AG04449 (cell line): Measurements from ENCODE around the gene SLC25A22.

Source experiments
- CTCF ChIA-PET: fragments of 350-600 bp; formaldehyde crosslinking; extraction: SDS; loops from one replicate; lab custom pipeline; 2021; ENCODE audit warnings: antibody characterized with exemption; lab: Yijun Ruan, JAX
- POLR2A ChIA-PET: fragments of 400-600, 350-600 bp; formaldehyde crosslinking; extraction: SDS; loops from one replicate; lab custom pipeline; 2020; ENCODE audit warnings: antibody characterized with exemption, inconsistent platforms; lab: Yijun Ruan, JAX
- DNase-seq: peaks from one replicate; pipeline ENCODE4 v3.0.0-alpha.2; 2010; ENCODE audit warnings: low read depth, low spot score
- H3K4me3 ChIP-seq: 2 replicates; pipeline ENCODE4 v1.5.1; 2011; ENCODE audit warnings: low read depth, mild to moderate bottlenecking, control low read depth, low read length
- TF ChIP-seq, protein P1 (sequence below): IDR thresholded peaks from one replicate; pipeline ENCODE4 v1.5.1; 2011; ENCODE audit warnings: mild to moderate bottlenecking, moderate library complexity, low read length, control low read depth, inconsistent platforms; ENCODE audit not compliant: insufficient read depth; ENCODE audit errors: missing control alignments

The SLC25A22 gene

DNA sequence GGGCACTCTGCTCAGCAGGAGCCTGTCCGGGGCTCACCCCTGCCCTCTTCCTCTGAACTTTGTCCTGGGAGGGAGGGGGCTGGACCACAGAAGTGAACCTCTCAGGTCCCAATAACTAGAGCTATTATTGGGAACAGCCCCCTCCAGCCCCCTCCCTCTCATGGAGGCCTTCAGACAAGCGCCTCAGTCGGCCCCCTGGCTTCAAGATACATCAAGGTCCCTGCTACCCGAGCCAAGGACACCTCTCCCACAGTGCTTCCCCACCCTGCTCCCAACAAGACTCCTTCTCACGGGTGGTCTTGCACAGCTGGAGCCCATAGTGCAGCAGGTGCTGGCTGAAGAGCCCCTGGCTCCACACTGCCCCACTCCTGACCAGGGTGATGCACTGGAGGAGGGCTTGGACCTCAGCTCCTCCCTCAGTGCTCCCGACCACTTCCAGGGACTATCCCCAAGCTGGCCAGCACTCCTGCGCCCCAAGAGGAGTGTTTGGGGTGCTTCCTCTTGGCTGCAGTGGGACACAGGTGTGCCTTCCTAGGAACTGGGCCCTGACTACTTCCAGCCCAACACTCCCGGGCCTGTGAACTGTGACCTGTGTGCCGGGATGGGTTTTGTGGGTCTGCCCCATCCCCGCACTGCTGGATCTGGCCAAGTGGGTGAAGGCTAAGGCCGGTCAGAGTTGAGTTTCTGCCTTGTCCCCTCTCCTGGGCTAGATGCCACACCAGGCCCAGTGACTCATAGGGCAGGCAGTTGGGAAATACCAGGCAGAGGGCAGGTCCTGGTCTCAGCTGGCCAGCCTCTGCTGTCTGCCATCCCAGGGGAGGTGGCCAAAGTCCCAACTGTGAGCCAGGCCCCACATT is 22.8 kb upstream of the SLC25A22 start:
- no peak for DNase-seq
- ChIA-PET POLR2A (interaction anchor here (0.6 to 4.6 kb wide), 6 partner anchors 11 to 47 kb away, joined by 3 to 96 read pairs (median 8); partner anchors contain the start of genes CD151 and RPLP2), CTCF (interaction anchor here (1.2 to 1.7 kb wide), 2 partner anchors 11 to 13 kb away, joined by 3 to 6 read pairs; no protein-coding TSS in a partner anchor)
- TF ChIP-seq, protein P1, sequence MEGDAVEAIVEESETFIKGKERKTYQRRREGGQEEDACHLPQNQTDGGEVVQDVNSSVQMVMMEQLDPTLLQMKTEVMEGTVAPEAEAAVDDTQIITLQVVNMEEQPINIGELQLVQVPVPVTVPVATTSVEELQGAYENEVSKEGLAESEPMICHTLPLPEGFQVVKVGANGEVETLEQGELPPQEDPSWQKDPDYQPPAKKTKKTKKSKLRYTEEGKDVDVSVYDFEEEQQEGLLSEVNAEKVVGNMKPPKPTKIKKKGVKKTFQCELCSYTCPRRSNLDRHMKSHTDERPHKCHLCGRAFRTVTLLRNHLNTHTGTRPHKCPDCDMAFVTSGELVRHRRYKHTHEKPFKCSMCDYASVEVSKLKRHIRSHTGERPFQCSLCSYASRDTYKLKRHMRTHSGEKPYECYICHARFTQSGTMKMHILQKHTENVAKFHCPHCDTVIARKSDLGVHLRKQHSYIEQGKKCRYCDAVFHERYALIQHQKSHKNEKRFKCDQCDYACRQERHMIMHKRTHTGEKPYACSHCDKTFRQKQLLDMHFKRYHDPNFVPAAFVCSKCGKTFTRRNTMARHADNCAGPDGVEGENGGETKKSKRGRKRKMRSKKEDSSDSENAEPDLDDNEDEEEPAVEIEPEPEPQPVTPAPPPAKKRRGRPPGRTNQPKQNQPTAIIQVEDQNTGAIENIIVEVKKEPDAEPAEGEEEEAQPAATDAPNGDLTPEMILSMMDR = no peak
- H3K4me3 ChIP-seq = peak overlapping the region; percentile 72

DNA sequence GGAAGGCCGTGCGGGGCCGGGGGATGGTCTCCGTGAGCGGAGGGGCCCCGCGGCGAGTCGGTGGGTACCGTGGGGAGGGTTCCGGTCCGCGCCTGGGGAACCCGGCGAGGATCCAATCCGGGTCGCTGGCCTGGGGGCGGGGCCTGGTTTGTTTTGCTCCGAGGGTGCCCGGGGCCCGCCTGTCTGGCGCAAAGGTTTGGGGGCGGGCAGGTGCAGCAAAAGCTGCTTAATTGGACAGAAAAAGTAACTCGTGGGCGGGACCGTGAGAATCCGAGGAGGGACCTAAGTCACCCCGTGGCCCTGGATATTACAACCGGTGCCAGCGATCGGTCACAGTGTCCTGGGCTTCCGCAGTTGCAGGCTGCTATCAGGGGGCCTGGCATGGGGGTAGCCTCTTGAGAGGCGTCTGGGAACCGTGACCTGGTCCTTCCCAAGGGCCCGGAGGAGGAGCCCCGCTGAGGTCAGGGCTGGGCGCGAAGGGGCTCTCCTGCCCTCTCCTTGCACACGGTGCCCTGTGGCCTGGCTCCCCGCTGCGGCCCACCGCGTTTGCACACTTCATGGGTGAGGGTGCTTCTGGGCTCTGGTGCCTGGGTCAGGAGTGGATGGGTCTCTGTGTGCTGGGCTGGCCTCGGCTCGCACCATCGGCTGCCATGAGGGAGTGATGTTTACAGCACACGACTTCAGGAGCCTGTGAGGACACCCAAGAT is 22.0 kb upstream of the SLC25A22 start:
- TF ChIP-seq, protein P1 = no peak
- peak overlapping the region; percentile 72 for H3K4me3 ChIP-seq
- CTCF ChIA-PET = interaction anchor here (1.2 to 1.7 kb wide), 2 partner anchors 12 to 14 kb away, joined by 3 to 6 read pairs; no protein-coding TSS in a partner anchor
- no peak for DNase-seq
- POLR2A ChIA-PET = interaction anchor here (0.6 to 4.6 kb wide), 10 partner anchors 7 to 124 kb away, joined by 3 to 96 read pairs (median 5); partner anchors contain the start of genes CD151, RPLP2, TMEM80 and TSPAN4

GRCh38 chr11:819129-819931 is 21.2 kb upstream of the SLC25A22 start:
- CTCF ChIA-PET = interaction anchor here (0.7 to 1.4 kb wide), 5 partner anchors 14 to 79 kb away, joined by 3 to 5 read pairs (median 4); no protein-coding TSS in a partner anchor
- DNase-seq = no peak
- POLR2A ChIA-PET = interaction anchor here (0.7 to 4.6 kb wide), 15 partner anchors 8 to 123 kb away, joined by 3 to 96 read pairs (median 6); partner anchors contain the start of genes CD151, PIDD1, RPLP2 and TMEM80

GRCh38 chr11:818396-819128 is 20.5 kb upstream of the SLC25A22 start, which contains the start of gene PNPLA2:
Gene PNPLA2 (plus strand): TSS chr11:818914. CDS start chr11:819719, 805 bp downstream.
- TF ChIP-seq, protein P1 = no peak
- peak within 1 kb of the TSS; percentile 72 for H3K4me3 ChIP-seq
- CTCF ChIA-PET = interaction anchor here (0.7 to 1.4 kb wide), 5 partner anchors 15 to 80 kb away, joined by 3 to 5 read pairs (median 4); no protein-coding TSS in a partner anchor
- DNase-seq = no peak
- POLR2A ChIA-PET = interaction anchor here (0.7 to 4.6 kb wide), 15 partner anchors 7 to 123 kb away, joined by 3 to 96 read pairs (median 6); partner anchors contain the start of genes CD151, PIDD1, RPLP2 and TMEM80

More at GRCh38 chr11:819129-819931, 21.2 kb upstream of the SLC25A22 start:
- TF ChIP-seq, protein P1 = peak; percentile 25
- peak overlapping the region; percentile 72 for H3K4me3 ChIP-seq

- POLR2A ChIA-PET = interaction anchor here (1.7 kb wide), 1 partner anchor 26 kb away, joined by 5 read pairs; the partner anchor contains the start of gene TSPAN4
- TF ChIP-seq, protein P1 = no peak
- H3K4me3 ChIP-seq = no peak overlapping the region
- no peak for DNase-seq
- CTCF ChIA-PET = interaction anchor here (1.5 to 1.7 kb wide), 2 partner anchors 11 to 18 kb away, joined by 4 read pairs; partner anchors contain the start of gene CRACR2B
Measured at GRCh38 chr11:816433-816779, 18.3 kb upstream of the SLC25A22 start.
